Liver (tissue), 9 donors: ENCODE measurements around the gene B3GNT9. TPM values are rescaled to one million over a fixed set of nuclear protein-coding genes. Genes with fewer than 3 reads are reported as not detected.

Experiments
- DNase-seq: peaks from one replicate; pipeline ENCODE4 v3.0.0-alpha.2; 2017; ENCODE audit warnings: low spot score
- H3K27ac ChIP-seq, 2 donors: one replicate each; pipeline ENCODE4 v1.7.0; 2013; ENCODE audit warnings: inconsistent platforms in 2 of 2, low read length in 2 of 2, control low read depth in 1 of 2, low read depth in 1 of 2, mild to moderate bottlenecking in 1 of 2
- H3K27me3 ChIP-seq, 4 donors: one replicate each; pipeline versions ENCODE4 v1.6.1 to v1.7.0; 2013; ENCODE audit warnings: low read length in 3 of 4, inconsistent platforms in 1 of 4, mild to moderate bottlenecking in 1 of 4, moderate library complexity in 1 of 4; ENCODE audit not compliant: control insufficient read depth in 4 of 4, insufficient read depth in 4 of 4
- H3K36me3 ChIP-seq, 4 donors: one replicate each; pipeline versions ENCODE4 v1.6.1 to v1.7.0; 2013; ENCODE audit warnings: low read length in 3 of 4, mild to moderate bottlenecking in 3 of 4, low read depth in 1 of 4, moderate library complexity in 1 of 4; ENCODE audit not compliant: control insufficient read depth in 4 of 4, insufficient read depth in 3 of 4
- H3K4me1 ChIP-seq, 4 donors: one replicate each; pipeline versions ENCODE4 v1.6.1 to v1.7.0; 2013; ENCODE audit warnings: low read length in 3 of 4, mild to moderate bottlenecking in 3 of 4, moderate library complexity in 1 of 4; ENCODE audit not compliant: control insufficient read depth in 4 of 4, insufficient read depth in 4 of 4
- H3K4me3 ChIP-seq, 3 donors: one replicate each; pipeline versions ENCODE4 v1.6.1 to v1.7.0; 2013; ENCODE audit warnings: low read length in 3 of 3, control low read depth in 1 of 3, low read depth in 1 of 3, mild to moderate bottlenecking in 1 of 3
- H3K9ac ChIP-seq, 2 donors: one replicate each; pipeline ENCODE4 v1.7.0; 2013; ENCODE audit warnings: low read length in 2 of 2, mild to moderate bottlenecking in 2 of 2, moderate library complexity in 2 of 2, control low read depth in 1 of 2, low read depth in 1 of 2
- H3K9me3 ChIP-seq, 4 donors: one replicate each; pipeline versions ENCODE4 v1.6.1 to v1.7.0; 2013; ENCODE audit warnings: low read length in 3 of 4; ENCODE audit not compliant: control insufficient read depth in 4 of 4
- EGR1 ChIP-seq, 2 donors: IDR thresholded peaks; 2 replicates each; pipeline ENCODE4 v1.6.1; 2016 to 2018; ENCODE audit warnings: antibody characterized with exemption in 2 of 2, low read depth in 2 of 2
- FOXA1 ChIP-seq: IDR thresholded peaks from 2 replicates; pipeline ENCODE4 v1.6.1; 2016; ENCODE audit warnings: antibody characterized with exemption
- FOXA2 ChIP-seq: IDR thresholded peaks from 2 replicates; pipeline ENCODE4 v1.6.1; 2016; ENCODE audit warnings: antibody characterized with exemption
- GABPA ChIP-seq, 2 donors: IDR thresholded peaks in 1 of 2; conservative IDR thresholded peaks in 1 of 2; 2 replicates each; pipeline ENCODE4 v1.6.1; 2016; ENCODE audit warnings: antibody characterized with exemption in 2 of 2, mild to moderate bottlenecking in 1 of 2, moderate library complexity in 1 of 2
- HNF4A ChIP-seq, 2 donors: conservative IDR thresholded peaks; 2 replicates each; pipeline ENCODE4 v1.6.1; 2016; ENCODE audit warnings: antibody characterized with exemption in 2 of 2, mild to moderate bottlenecking in 2 of 2
- HNF4G ChIP-seq: IDR thresholded peaks from 2 replicates; pipeline ENCODE4 v1.6.1; 2016; ENCODE audit warnings: antibody characterized with exemption
- JUND ChIP-seq, 2 donors: IDR thresholded peaks; 2 replicates each; pipeline ENCODE4 v1.6.1; 2016; ENCODE audit warnings: antibody characterized with exemption in 2 of 2
- RAD21 ChIP-seq, 2 donors: IDR thresholded peaks; 2 replicates each; pipeline ENCODE4 v1.6.1; 2016; ENCODE audit warnings: antibody characterized with exemption in 2 of 2, mild to moderate bottlenecking in 2 of 2
- RXRA ChIP-seq, 2 donors: IDR thresholded peaks; 2 replicates each; pipeline ENCODE4 v1.6.1; 2017 to 2018; ENCODE audit warnings: antibody characterized with exemption in 2 of 2, mild to moderate bottlenecking in 1 of 2
- SP1 ChIP-seq: IDR thresholded peaks from 2 replicates; pipeline ENCODE4 v1.6.1; 2018; ENCODE audit warnings: antibody characterized with exemption, mild to moderate bottlenecking
- TAF1 ChIP-seq: conservative IDR thresholded peaks from 2 replicates; pipeline ENCODE4 v1.6.1; 2016; ENCODE audit warnings: antibody characterized with exemption, mild to moderate bottlenecking
- YY1 ChIP-seq: IDR thresholded peaks from 2 replicates; pipeline ENCODE4 v1.6.1; 2016; ENCODE audit warnings: antibody characterized with exemption, mild to moderate bottlenecking
- WGBS: extraction: QIAGEN DNeasy Blood & Tissue Kit; methylation state at CpG from one replicate; pipeline ENCODE4 v1.1.7; 2013; 5-methylcytosine and 5-hydroxymethylcytosine counted together
- polyA plus RNA-seq, 2 donors: library from polyadenylated mRNA; stranded (reverse) in 1 of 2; unstranded in 1 of 2; fragments of 200-250 nt in 1 of 2; fragments of >200 nt in 1 of 2; fragmentation: Nextera tagmentation in 1 of 2; extraction: Ambion mirVana in 1 of 2; gene quantifications; one replicate each; pipeline versions ENCODE4 v1.2.1 to v1.2.3, GENCODE V29; 2013 to 2015
- total RNA-seq, 2 donors: library from RNA; depleted of rRNA; stranded (reverse); fragments of >200 nt; gene quantifications; one replicate each; pipeline ENCODE4 v1.2.3, GENCODE V29; 2014
- TF ChIP-seq, protein P1 (sequence below): fragments of 150-350 bp; IDR thresholded peaks from 2 replicates; pipeline ENCODE4 v1.5.1; 2017; ENCODE audit warnings: improper control_type of control experiment, low read depth, low read length; ENCODE audit not compliant: missing input control
- TF ChIP-seq, protein P2 (sequence below): IDR thresholded peaks from 2 replicates; pipeline ENCODE4 v1.6.1; 2016; ENCODE audit warnings: antibody characterized with exemption
- TF ChIP-seq, protein P3 (sequence below): IDR thresholded peaks from 2 replicates; pipeline ENCODE4 v1.6.1; 2016; ENCODE audit warnings: antibody characterized with exemption
- TF ChIP-seq, protein P4 (sequence below): IDR thresholded peaks from 2 replicates; pipeline ENCODE4 v1.6.1; 2016; ENCODE audit warnings: antibody characterized with exemption, mild to moderate bottlenecking
- donor health status: healthy.
- donor health status: healthy.
- donor health status: healthy.
- donor health status: healthy.
- donor health status: healthy.

Gene B3GNT9
- total and polyA plus RNA-seq, 4 donors: 0.43 to 2.3 (median 1.4) TPM

DNA sequence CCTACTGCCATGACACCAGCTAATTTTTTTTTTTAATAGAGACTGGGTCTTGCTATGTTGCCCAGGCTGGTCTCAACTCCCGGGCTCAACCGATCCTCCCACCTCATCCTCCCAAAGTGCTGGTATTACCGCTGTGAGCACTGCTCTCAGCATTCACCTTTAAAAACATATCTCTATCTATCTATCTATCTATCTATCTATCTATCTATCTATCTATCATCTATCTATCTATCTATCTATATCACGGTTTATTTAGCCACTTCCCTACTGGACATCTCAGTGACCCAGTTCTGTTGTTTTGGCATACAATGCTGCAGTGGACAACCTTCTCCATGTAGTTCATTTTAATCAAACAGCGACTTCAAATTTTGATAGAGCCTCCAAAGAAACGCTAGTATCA is 42.3 kb downstream of the B3GNT9 start:
- Histone ChIP-seq H3K9ac (no peak overlapping the region), H3K27me3 (no peaks in the 10 kb centered on the region), H3K36me3 (no peaks in the 10 kb centered on the region), H3K4me3 (no peak overlapping the region), H3K27ac (no peak overlapping the region), H3K4me1 (peaks cover 3 to 34% (median 21%) of the 10 kb centered on the region in 4 donors), H3K9me3 (no peaks in the 10 kb centered on the region)
- WGBS: 96% methylated on average over 6 of the region's 6 CpGs
- DNase-seq: no peak
- no peak for TF ChIP-seq FOXA1
- no peak for TF ChIP-seq HNF4A (conservative IDR thresholded peaks at IDR 0.05)
- TF ChIP-seq, protein P1, sequence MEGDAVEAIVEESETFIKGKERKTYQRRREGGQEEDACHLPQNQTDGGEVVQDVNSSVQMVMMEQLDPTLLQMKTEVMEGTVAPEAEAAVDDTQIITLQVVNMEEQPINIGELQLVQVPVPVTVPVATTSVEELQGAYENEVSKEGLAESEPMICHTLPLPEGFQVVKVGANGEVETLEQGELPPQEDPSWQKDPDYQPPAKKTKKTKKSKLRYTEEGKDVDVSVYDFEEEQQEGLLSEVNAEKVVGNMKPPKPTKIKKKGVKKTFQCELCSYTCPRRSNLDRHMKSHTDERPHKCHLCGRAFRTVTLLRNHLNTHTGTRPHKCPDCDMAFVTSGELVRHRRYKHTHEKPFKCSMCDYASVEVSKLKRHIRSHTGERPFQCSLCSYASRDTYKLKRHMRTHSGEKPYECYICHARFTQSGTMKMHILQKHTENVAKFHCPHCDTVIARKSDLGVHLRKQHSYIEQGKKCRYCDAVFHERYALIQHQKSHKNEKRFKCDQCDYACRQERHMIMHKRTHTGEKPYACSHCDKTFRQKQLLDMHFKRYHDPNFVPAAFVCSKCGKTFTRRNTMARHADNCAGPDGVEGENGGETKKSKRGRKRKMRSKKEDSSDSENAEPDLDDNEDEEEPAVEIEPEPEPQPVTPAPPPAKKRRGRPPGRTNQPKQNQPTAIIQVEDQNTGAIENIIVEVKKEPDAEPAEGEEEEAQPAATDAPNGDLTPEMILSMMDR: no peak
- TF ChIP-seq FOXA2: no peak
- TF ChIP-seq RAD21 (IDR thresholded peaks at IDR 0.05): no peak
- no peak for TF ChIP-seq SP1
- TF ChIP-seq GABPA (IDR thresholded peaks at IDR 0.05 in 1 of 2, conservative IDR thresholded peaks at IDR 0.05 in 1 of 2): no peak
- no peak for TF ChIP-seq EGR1 (IDR thresholded peaks at IDR 0.05; ENCODE audit: low read depth in 2 of 2)
- TF ChIP-seq, protein P2, sequence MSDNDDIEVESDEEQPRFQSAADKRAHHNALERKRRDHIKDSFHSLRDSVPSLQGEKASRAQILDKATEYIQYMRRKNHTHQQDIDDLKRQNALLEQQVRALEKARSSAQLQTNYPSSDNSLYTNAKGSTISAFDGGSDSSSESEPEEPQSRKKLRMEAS: no peak
- TF ChIP-seq, protein P3, sequence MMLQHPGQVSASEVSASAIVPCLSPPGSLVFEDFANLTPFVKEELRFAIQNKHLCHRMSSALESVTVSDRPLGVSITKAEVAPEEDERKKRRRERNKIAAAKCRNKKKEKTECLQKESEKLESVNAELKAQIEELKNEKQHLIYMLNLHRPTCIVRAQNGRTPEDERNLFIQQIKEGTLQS: no peak

DNA sequence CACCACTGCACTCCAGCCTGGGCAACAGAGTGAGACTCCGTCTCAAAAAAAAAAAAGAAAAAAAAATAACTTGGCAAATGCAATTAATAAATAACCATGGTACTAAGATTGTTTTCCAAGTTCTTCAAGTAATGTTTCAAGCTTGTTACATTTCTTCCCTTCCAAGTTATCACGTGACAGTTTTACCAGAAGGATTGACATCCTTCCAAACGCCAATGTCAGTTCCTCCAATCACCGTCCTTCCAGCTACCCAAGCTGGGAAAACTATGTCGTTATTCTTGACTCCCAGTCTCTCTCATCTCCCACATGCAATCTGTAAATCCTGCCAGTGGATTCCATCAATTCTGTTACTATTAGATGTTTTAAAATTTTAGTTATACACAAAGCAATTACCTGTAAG is 44.9 kb downstream of the B3GNT9 start:
- TF ChIP-seq EGR1 (IDR thresholded peaks at IDR 0.05; ENCODE audit: low read depth in 2 of 2) (no peak), HNF4A (conservative IDR thresholded peaks at IDR 0.05) (no peak), GABPA (IDR thresholded peaks at IDR 0.05 in 1 of 2, conservative IDR thresholded peaks at IDR 0.05 in 1 of 2) (no peak), FOXA1 (no peak), FOXA2 (no peak), SP1 (no peak), TAF1 (no peak), RAD21 (IDR thresholded peaks at IDR 0.05) (no peak), HNF4G (no peak), JUND (IDR thresholded peaks at IDR 0.05) (no peak), YY1 (no peak), RXRA (IDR thresholded peaks at IDR 0.05) (no peak)
- TF ChIP-seq, protein P2: no peak
- TF ChIP-seq, protein P1: no peak
- TF ChIP-seq, protein P4, sequence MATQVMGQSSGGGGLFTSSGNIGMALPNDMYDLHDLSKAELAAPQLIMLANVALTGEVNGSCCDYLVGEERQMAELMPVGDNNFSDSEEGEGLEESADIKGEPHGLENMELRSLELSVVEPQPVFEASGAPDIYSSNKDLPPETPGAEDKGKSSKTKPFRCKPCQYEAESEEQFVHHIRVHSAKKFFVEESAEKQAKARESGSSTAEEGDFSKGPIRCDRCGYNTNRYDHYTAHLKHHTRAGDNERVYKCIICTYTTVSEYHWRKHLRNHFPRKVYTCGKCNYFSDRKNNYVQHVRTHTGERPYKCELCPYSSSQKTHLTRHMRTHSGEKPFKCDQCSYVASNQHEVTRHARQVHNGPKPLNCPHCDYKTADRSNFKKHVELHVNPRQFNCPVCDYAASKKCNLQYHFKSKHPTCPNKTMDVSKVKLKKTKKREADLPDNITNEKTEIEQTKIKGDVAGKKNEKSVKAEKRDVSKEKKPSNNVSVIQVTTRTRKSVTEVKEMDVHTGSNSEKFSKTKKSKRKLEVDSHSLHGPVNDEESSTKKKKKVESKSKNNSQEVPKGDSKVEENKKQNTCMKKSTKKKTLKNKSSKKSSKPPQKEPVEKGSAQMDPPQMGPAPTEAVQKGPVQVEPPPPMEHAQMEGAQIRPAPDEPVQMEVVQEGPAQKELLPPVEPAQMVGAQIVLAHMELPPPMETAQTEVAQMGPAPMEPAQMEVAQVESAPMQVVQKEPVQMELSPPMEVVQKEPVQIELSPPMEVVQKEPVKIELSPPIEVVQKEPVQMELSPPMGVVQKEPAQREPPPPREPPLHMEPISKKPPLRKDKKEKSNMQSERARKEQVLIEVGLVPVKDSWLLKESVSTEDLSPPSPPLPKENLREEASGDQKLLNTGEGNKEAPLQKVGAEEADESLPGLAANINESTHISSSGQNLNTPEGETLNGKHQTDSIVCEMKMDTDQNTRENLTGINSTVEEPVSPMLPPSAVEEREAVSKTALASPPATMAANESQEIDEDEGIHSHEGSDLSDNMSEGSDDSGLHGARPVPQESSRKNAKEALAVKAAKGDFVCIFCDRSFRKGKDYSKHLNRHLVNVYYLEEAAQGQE: no peak
- TF ChIP-seq, protein P3: no peak
- no peak for DNase-seq
- Histone ChIP-seq H3K27me3 (no peaks in the 10 kb centered on the region), H3K9me3 (no peaks in the 10 kb centered on the region), H3K9ac (no peak overlapping the region), H3K4me1 (peaks cover 0 to 16% (median 8%) of the 10 kb centered on the region in 4 donors), H3K27ac (no peak overlapping the region), H3K36me3 (no peaks in the 10 kb centered on the region), H3K4me3 (no peak overlapping the region)
- 77% methylated on average over 5 of the region's 5 CpGs for WGBS
